SKM-1 treated with dmso at 0.1 percent for 144 hours (cell line): ENCODE data around the gene XPO1.
A peak's percentile ranks its signal among the peaks of the same experiment; 100 is the strongest.
"Not testable (repeated sequence)": the region's sequence is repeated elsewhere in the genome, so short reads cannot be mapped to it uniquely, and the experiment has no call there.

ENCODE experiments used
- DNase-seq: peaks from one replicate; lab custom pipeline; 2025; ENCODE audit not compliant: unreplicated experiment; lab: John Stamatoyannopoulos, UW

Gene XPO1

GRCh38 chr2:61536572-61537276 is 1.4 kb downstream of the XPO1 start:
- DNase-seq, result peak; percentile 94

GRCh38 chr2:61536180-61536571 is 2.0 kb downstream of the XPO1 start:
- DNase-seq, result no peak

- no peak for DNase-seq
Observed at GRCh38 chr2:61535449-61535848, 2.7 kb downstream of the XPO1 start.

GRCh38 chr2:61534926-61535325 is 3.2 kb downstream of the XPO1 start:
- no peak for DNase-seq

GRCh38 chr2:61530749-61531148 is 7.4 kb downstream of the XPO1 start:
- DNase-seq, result no peak

- no peak for DNase-seq
Observed at GRCh38 chr2:61529944-61530735, 8.0 kb downstream of the XPO1 start.

GRCh38 chr2:61520261-61520660 is 17.9 kb downstream of the XPO1 start:
- no peak for DNase-seq

GRCh38 chr2:61512768-61513398 is 25.3 kb downstream of the XPO1 start:
- DNase-seq, result no peak

- no peak for DNase-seq
Observed at GRCh38 chr2:61510674-61511671, 27.2 kb downstream of the XPO1 start.

- DNase-seq, result no peak
Observed at GRCh38 chr2:61504949-61505348, 33.2 kb downstream of the XPO1 start.

GRCh38 chr2:61499060-61499459 is 39.1 kb downstream of the XPO1 start:
- no peak for DNase-seq

- DNase-seq, result no peak
Observed at GRCh38 chr2:61493523-61493942, 44.6 kb downstream of the XPO1 start.

- no peak for DNase-seq
Observed at GRCh38 chr2:61492476-61492875, 45.7 kb downstream of the XPO1 start.

- no peak for DNase-seq
Observed at GRCh38 chr2:61485281-61485680, 52.9 kb downstream of the XPO1 start.

GRCh38 chr2:61478086-61478485 is 60.1 kb downstream of the XPO1 start:
- DNase-seq, result no peak

GRCh38 chr2:61476929-61477589 is 61.1 kb downstream of the XPO1 start:
- not testable (repeated sequence) for DNase-seq

- no peak for DNase-seq
Observed at GRCh38 chr2:61471905-61472805, 66.0 kb downstream of the XPO1 start.

GRCh38 chr2:61470965-61471904 is 66.9 kb downstream of the XPO1 start, which contains the start of gene USP34:
Gene USP34, minus strand, starts transcription at chr2:61471087. Its CDS starts 395 bp downstream, at chr2:61470692.
- peak; percentile 92 for DNase-seq
